DOHH2 (cell line): ENCODE measurements around the gene PDE4B.

Experiments
- CTCF ChIP-seq: fragments of 200-600 bp; sonication (generic); IDR thresholded peaks from one replicate; pipeline ENCODE4 v1.5.1; 2014; ENCODE audit warnings: antibody characterized with exemption, mild to moderate bottlenecking, low read depth, low read length; ENCODE audit not compliant: poor library complexity, severe bottlenecking
- EZH2phosphoT487 ChIP-seq: fragments of 200-600 bp; sonication (generic); IDR thresholded peaks from 2 replicates; pipeline ENCODE4 v1.6.1; 2017; ENCODE audit warnings: borderline replicate concordance, mild to moderate bottlenecking, antibody characterized with exemption, low read length, moderate library complexity, mixed read lengths

- TF ChIP-seq CTCF: no peak
- no peak for TF ChIP-seq EZH2phosphoT487
Measured at GRCh38 chr1:66335859-66336640, 543.4 kb downstream of the PDE4B start.
